ENCODE data around the gene MPP2. TPM values are rescaled to one million over a fixed set of nuclear protein-coding genes. Genes with fewer than 3 reads are reported as not detected.

MPP2 gene
- total RNA-seq, 3 donors from 2014 or later (not counting 1 experiment from before 2014, with no cell fraction given), result 0.75 to 2.0 (median 0.85) TPM

DNA sequence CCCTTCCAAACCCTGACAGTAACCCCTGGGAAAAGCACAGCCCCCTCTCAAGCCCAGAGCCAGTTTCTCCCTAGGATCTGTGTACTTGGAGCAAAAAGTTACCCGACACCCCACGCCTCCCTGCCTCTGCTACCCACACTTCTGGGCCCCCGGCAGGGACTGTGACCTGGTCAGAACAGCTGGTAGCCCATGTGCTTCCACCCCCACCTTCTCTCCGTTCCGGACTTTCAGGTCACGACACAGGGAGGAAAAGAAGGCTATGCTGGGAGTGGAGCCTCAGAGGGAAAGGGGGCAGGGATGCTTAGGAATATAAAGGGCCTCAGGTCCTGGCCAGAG, 28.6 kb upstream of the MPP2 start:
- Histone ChIP-seq H3K27ac (ENCODE audit: low read length) (no peak overlapping the region), H3K4me1 (ENCODE audit: control insufficient read depth, insufficient read depth, low read length) (peaks cover 14% of the 10 kb centered on the region), H3K9me3 (ENCODE audit: control insufficient read depth, insufficient read depth, low read length) (no peaks in the 10 kb centered on the region), H3K36me3 (ENCODE audit: control insufficient read depth, insufficient read depth, low read length) (no peaks in the 10 kb centered on the region), H3K4me3 (ENCODE audit: low read length) (no peak overlapping the region), H3K27me3 (ENCODE audit: control insufficient read depth, insufficient read depth, low read length) (peaks cover 3% of the 10 kb centered on the region)
- DNase-seq (no peak), ATAC-seq (no peak)
- Mint-ChIP-seq H3K4me1 (peaks cover 0 to 10% of the 10 kb centered on the region in 2 donors), H3K36me3 (no peaks in the 10 kb centered on the region), H3K4me3 (no peak overlapping the region), H3K27ac (no peak overlapping the region), H3K9me3 (no peaks in the 10 kb centered on the region), H3K27me3 (ENCODE audit: low read depth in 2 of 2) (peaks cover 12 to 13% of the 10 kb centered on the region in 2 donors)
- WGBS (ENCODE audit: insufficient coverage), result 100% methylated on average over 6 of the region's 6 CpGs
- intact Hi-C loops (cut with micrococcal nuclease), result no loop called here
- TF ChIP-seq, protein P1, sequence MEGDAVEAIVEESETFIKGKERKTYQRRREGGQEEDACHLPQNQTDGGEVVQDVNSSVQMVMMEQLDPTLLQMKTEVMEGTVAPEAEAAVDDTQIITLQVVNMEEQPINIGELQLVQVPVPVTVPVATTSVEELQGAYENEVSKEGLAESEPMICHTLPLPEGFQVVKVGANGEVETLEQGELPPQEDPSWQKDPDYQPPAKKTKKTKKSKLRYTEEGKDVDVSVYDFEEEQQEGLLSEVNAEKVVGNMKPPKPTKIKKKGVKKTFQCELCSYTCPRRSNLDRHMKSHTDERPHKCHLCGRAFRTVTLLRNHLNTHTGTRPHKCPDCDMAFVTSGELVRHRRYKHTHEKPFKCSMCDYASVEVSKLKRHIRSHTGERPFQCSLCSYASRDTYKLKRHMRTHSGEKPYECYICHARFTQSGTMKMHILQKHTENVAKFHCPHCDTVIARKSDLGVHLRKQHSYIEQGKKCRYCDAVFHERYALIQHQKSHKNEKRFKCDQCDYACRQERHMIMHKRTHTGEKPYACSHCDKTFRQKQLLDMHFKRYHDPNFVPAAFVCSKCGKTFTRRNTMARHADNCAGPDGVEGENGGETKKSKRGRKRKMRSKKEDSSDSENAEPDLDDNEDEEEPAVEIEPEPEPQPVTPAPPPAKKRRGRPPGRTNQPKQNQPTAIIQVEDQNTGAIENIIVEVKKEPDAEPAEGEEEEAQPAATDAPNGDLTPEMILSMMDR (IDR thresholded peaks at IDR 0.05), result no peak

- TF ChIP-seq, protein P1 (IDR thresholded peaks at IDR 0.05), result no peak
- Histone ChIP-seq H3K4me3 (ENCODE audit: low read length) (no peak overlapping the region), H3K27me3 (ENCODE audit: control insufficient read depth, insufficient read depth, low read length) (peaks cover 3% of the 10 kb centered on the region), H3K36me3 (ENCODE audit: control insufficient read depth, insufficient read depth, low read length) (no peaks in the 10 kb centered on the region), H3K9me3 (ENCODE audit: control insufficient read depth, insufficient read depth, low read length) (no peaks in the 10 kb centered on the region), H3K4me1 (ENCODE audit: control insufficient read depth, insufficient read depth, low read length) (peaks cover 14% of the 10 kb centered on the region), H3K27ac (ENCODE audit: low read length) (no peak overlapping the region)
- Mint-ChIP-seq H3K4me3 (no peak overlapping the region), H3K4me1 (peaks cover 0 to 10% of the 10 kb centered on the region in 2 donors), H3K27ac (no peak overlapping the region), H3K27me3 (ENCODE audit: low read depth in 2 of 2) (peaks cover 12 to 13% of the 10 kb centered on the region in 2 donors), H3K9me3 (no peaks in the 10 kb centered on the region), H3K36me3 (no peaks in the 10 kb centered on the region)
- ATAC-seq (no peak), DNase-seq (no peak)
- WGBS (ENCODE audit: insufficient coverage), result 86% methylated on average over 1 of the region's 5 CpGs
- intact Hi-C loops (cut with micrococcal nuclease), result no loop called here
These were observed 28.0 kb upstream of the MPP2 start for GRCh38 chr17:43935204-43935925.

GRCh38 chr17:43932923-43933322, 25.6 kb upstream of the MPP2 start:
- H3K4me3 ChIP-seq (ENCODE audit: low read length), result no peak overlapping the region
- peaks cover 6% of the 10 kb centered on the region for H3K4me1 ChIP-seq (ENCODE audit: control insufficient read depth, insufficient read depth, low read length)
- intact Hi-C loops (cut with micrococcal nuclease), result no loop called here
- DNase-seq, result no peak
- TF ChIP-seq, protein P1 (IDR thresholded peaks at IDR 0.05), result no peak
- ATAC-seq, result no peak
- H3K9me3 ChIP-seq (ENCODE audit: control insufficient read depth, insufficient read depth, low read length), result no peaks in the 10 kb centered on the region
- H3K36me3 ChIP-seq (ENCODE audit: control insufficient read depth, insufficient read depth, low read length), result no peaks in the 10 kb centered on the region
- H3K27ac Mint-ChIP-seq, result no peak overlapping the region
- H3K27me3 ChIP-seq (ENCODE audit: control insufficient read depth, insufficient read depth, low read length), result peaks cover under 1% of the 10 kb centered on the region
- H3K27ac ChIP-seq (ENCODE audit: low read length), result no peak overlapping the region
- H3K4me1 Mint-ChIP-seq, result peaks cover 3 to 5% of the 10 kb centered on the region in 2 donors
- H3K36me3 Mint-ChIP-seq, result no peaks in the 10 kb centered on the region
- peaks cover 10 to 12% of the 10 kb centered on the region in 2 donors for H3K27me3 Mint-ChIP-seq (ENCODE audit: low read depth in 2 of 2)
- WGBS (ENCODE audit: insufficient coverage), result 87% methylated on average over 4 of the region's 4 CpGs
- H3K4me3 Mint-ChIP-seq, result no peak overlapping the region
- H3K9me3 Mint-ChIP-seq, result no peaks in the 10 kb centered on the region

GRCh38 chr17:43932357-43932756, 25.0 kb upstream of the MPP2 start:
- peaks cover 9 to 11% of the 10 kb centered on the region in 2 donors for H3K27me3 Mint-ChIP-seq (ENCODE audit: low read depth in 2 of 2)
- no peak overlapping the region for H3K27ac Mint-ChIP-seq
- intact Hi-C loops (cut with micrococcal nuclease), result no loop called here
- no peak overlapping the region for H3K4me3 Mint-ChIP-seq
- TF ChIP-seq, protein P1 (IDR thresholded peaks at IDR 0.05), result no peak
- Histone ChIP-seq H3K9me3 (ENCODE audit: control insufficient read depth, insufficient read depth, low read length) (no peaks in the 10 kb centered on the region), H3K27ac (ENCODE audit: low read length) (no peak overlapping the region), H3K4me1 (ENCODE audit: control insufficient read depth, insufficient read depth, low read length) (peaks cover 8% of the 10 kb centered on the region), H3K4me3 (ENCODE audit: low read length) (no peak overlapping the region), H3K36me3 (ENCODE audit: control insufficient read depth, insufficient read depth, low read length) (no peaks in the 10 kb centered on the region), H3K27me3 (ENCODE audit: control insufficient read depth, insufficient read depth, low read length) (peaks cover 2% of the 10 kb centered on the region)
- no peaks in the 10 kb centered on the region for H3K36me3 Mint-ChIP-seq
- H3K4me1 Mint-ChIP-seq, result peaks cover 7 to 8% of the 10 kb centered on the region in 2 donors
- WGBS (ENCODE audit: insufficient coverage), result 92% methylated on average over 10 of the region's 10 CpGs
- H3K9me3 Mint-ChIP-seq, result no peaks in the 10 kb centered on the region
- no peak for DNase-seq
- peak in 1 of 3 donors; percentile 26 for ATAC-seq

Measured in natural killer cell (primary cell).